GM23338 (cell line): Measurements from ENCODE around the gene LUZP2. TPM values are rescaled to one million over a fixed set of nuclear protein-coding genes. Genes with fewer than 3 reads are reported as not detected.

Experiments
- ATAC-seq: fragments of 200-7000 bp; cut with Tn5 transposase; 3 replicates; pipeline ENCODE4 v1.9.1; 2020
- DNase-seq: peaks from one replicate; pipeline ENCODE4 v3.0.0-alpha.2; 2015; ENCODE audit warnings: low spot score
- H2AFZ ChIP-seq: fragments of 200-600 bp; sonication (generic); 2 replicates; pipeline ENCODE4 v1.8.0; 2016; ENCODE audit warnings: antibody characterized with exemption, mild to moderate bottlenecking, moderate library complexity
- H3F3A ChIP-seq: fragments of 200-600 bp; sonication (generic); replicated peaks from 2 replicates; pipeline ENCODE4 v1.8.0; 2017; ENCODE audit warnings: antibody characterized with exemption, mixed run types, low read depth
- H3K27ac ChIP-seq: fragments of 200-600 bp; sonication (generic); 2 replicates; pipeline ENCODE4 v1.6.1; 2016; ENCODE audit warnings: low read depth
- H3K27me3 ChIP-seq: fragments of 200-600 bp; sonication (generic); 2 replicates; pipeline ENCODE4 v1.8.0; 2016; ENCODE audit warnings: mild to moderate bottlenecking, mixed run types, moderate library complexity; ENCODE audit not compliant: insufficient read depth
- H3K36me3 ChIP-seq: fragments of 200-600 bp; sonication (generic); 2 replicates; pipeline ENCODE4 v1.8.0; 2016; ENCODE audit warnings: mild to moderate bottlenecking; ENCODE audit not compliant: insufficient read depth
- H3K4me1 ChIP-seq: fragments of 200-600 bp; sonication (generic); 2 replicates; pipeline ENCODE4 v1.8.0; 2016; ENCODE audit warnings: mild to moderate bottlenecking, moderate library complexity; ENCODE audit not compliant: insufficient read depth
- H3K4me2 ChIP-seq: fragments of 200-600 bp; sonication (generic); 2 replicates; pipeline ENCODE4 v1.7.1; 2017; ENCODE audit warnings: mixed run types
- H3K4me3 ChIP-seq: fragments of 200-600 bp; sonication (generic); 2 replicates; pipeline ENCODE4 v1.6.1; 2016; ENCODE audit warnings: mixed run types
- H3K79me2 ChIP-seq: fragments of 200-600 bp; sonication (generic); replicated peaks from 2 replicates; pipeline ENCODE4 v1.8.0; 2017; ENCODE audit warnings: mild to moderate bottlenecking; ENCODE audit not compliant: insufficient read depth
- H3K9me2 ChIP-seq: fragments of 200-600 bp; sonication (generic); 2 replicates; pipeline ENCODE4 v1.8.0; 2017; ENCODE audit not compliant: insufficient read depth
- H4K20me1 ChIP-seq: fragments of 200-600 bp; sonication (generic); replicated peaks from 2 replicates; pipeline ENCODE4 v1.8.0; 2017; ENCODE audit warnings: mild to moderate bottlenecking; ENCODE audit not compliant: insufficient read depth
- H3K27ac Mint-ChIP-seq: 2 replicates; pipeline ENCODE4 v1.8.0; 2020; ENCODE audit warnings: inconsistent platforms, mild to moderate bottlenecking, moderate library complexity, mixed read lengths
- H3K27me3 Mint-ChIP-seq: 3 replicates; pipeline ENCODE4 v1.8.0; 2022; ENCODE audit warnings: low read depth, mild to moderate bottlenecking, moderate library complexity, mixed read lengths, inconsistent platforms; ENCODE audit not compliant: insufficient read depth, poor library complexity
- H3K36me3 Mint-ChIP-seq: 3 replicates; pipeline ENCODE4 v1.8.0; 2021; ENCODE audit warnings: low read depth, mild to moderate bottlenecking, inconsistent platforms, moderate library complexity, mixed read lengths
- H3K4me1 Mint-ChIP-seq: 3 replicates; pipeline ENCODE4 v1.8.0; 2020; ENCODE audit warnings: mild to moderate bottlenecking, inconsistent platforms, mixed read lengths
- H3K4me3 Mint-ChIP-seq: 3 replicates; pipeline ENCODE4 v1.8.0; 2021; ENCODE audit warnings: moderate library complexity, mild to moderate bottlenecking, inconsistent platforms, mixed read lengths
- H3K9me3 Mint-ChIP-seq: 3 replicates; pipeline ENCODE4 v1.8.0; 2020; ENCODE audit warnings: moderate library complexity, mild to moderate bottlenecking, inconsistent platforms, mixed read lengths
- CREB1 ChIP-seq: fragments of 250-450 bp; sonication (Bioruptor Pico); IDR thresholded peaks from 2 replicates; pipeline ENCODE4 v1.5.0; 2020; ENCODE audit warnings: low read depth, mild to moderate bottlenecking, moderate library complexity
- CTCF ChIP-seq, 2 experiments: fragments of 200-600 bp in 1 of 2; sonication (generic) in 1 of 2; conservative IDR thresholded peaks; 2 replicates each; pipeline versions ENCODE4 v1.5.1 to v1.6.1; 2016 to 2017; ENCODE audit warnings: antibody characterized with exemption in 2 of 2, low read depth in 2 of 2, mild to moderate bottlenecking in 2 of 2, moderate library complexity in 1 of 2
- ETS1 ChIP-seq: IDR thresholded peaks from 2 replicates; pipeline ENCODE4 v1.6.1; 2016; ENCODE audit warnings: antibody characterized with exemption
- EZH2 ChIP-seq: fragments of 200-600 bp; sonication (generic); IDR thresholded peaks from one replicate; pipeline ENCODE4 v1.8.0; 2017; ENCODE audit warnings: antibody characterized with exemption, mild to moderate bottlenecking, low read depth; ENCODE audit not compliant: unreplicated experiment
- EZH2phosphoT487 ChIP-seq: fragments of 200-600 bp; sonication (generic); IDR thresholded peaks from one replicate; pipeline ENCODE4 v1.8.1; 2018; ENCODE audit warnings: antibody characterized with exemption; ENCODE audit not compliant: unreplicated experiment
- JUNB ChIP-seq: IDR thresholded peaks from one replicate; pipeline ENCODE4 v1.6.1; 2016; ENCODE audit warnings: antibody characterized with exemption; ENCODE audit not compliant: unreplicated experiment
- NANOG ChIP-seq: IDR thresholded peaks from 2 replicates; pipeline ENCODE4 v1.6.1; 2016; ENCODE audit warnings: antibody characterized with exemption, borderline replicate concordance
- POLR2AphosphoS5 ChIP-seq: IDR thresholded peaks from 2 replicates; pipeline ENCODE4 v1.6.1; 2016; ENCODE audit warnings: antibody characterized with exemption, low read depth
- REST ChIP-seq: IDR thresholded peaks from one replicate; pipeline ENCODE4 v1.6.1; 2018; ENCODE audit warnings: antibody characterized with exemption; ENCODE audit not compliant: unreplicated experiment
- STAT1 ChIP-seq: IDR thresholded peaks from one replicate; pipeline ENCODE4 v1.6.1; 2016; ENCODE audit warnings: antibody characterized with exemption; ENCODE audit not compliant: unreplicated experiment
- ZNF114 ChIP-seq: fragments of 250-450 bp; sonication (Bioruptor Pico); IDR thresholded peaks from 2 replicates; pipeline ENCODE4 v1.5.0; 2020; ENCODE audit warnings: mild to moderate bottlenecking, moderate library complexity
- ZNF331 ChIP-seq: fragments of 250-450 bp; sonication (Bioruptor Pico); IDR thresholded peaks from 2 replicates; pipeline ENCODE4 v1.5.0; 2020; ENCODE audit warnings: low read depth, mild to moderate bottlenecking, moderate library complexity
- ZNF462 ChIP-seq: fragments of 250-450 bp; sonication (Bioruptor Pico); IDR thresholded peaks from 2 replicates; pipeline ENCODE4 v1.5.0; 2020; ENCODE audit warnings: mild to moderate bottlenecking, moderate library complexity
- polyA plus RNA-seq: library from polyadenylated mRNA; unstranded; fragments of >200 nt; fragmentation: Nextera tagmentation; extraction: Ambion mirVana; gene quantifications from 2 replicates; pipeline ENCODE4 v1.2.1, GENCODE V29; 2016
- total RNA-seq: library from RNA; depleted of rRNA; stranded (reverse); fragments of >200 nt; shearing (Covaris generic); gene quantifications from 2 replicates; pipeline ENCODE4 v1.2.3, GENCODE V29; 2014

The LUZP2 gene
- total and polyA plus RNA-seq, 2 experiments from 2014 or later, result 2.0 to 9.2 TPM

GRCh38 chr11:24651873-24652272 is 155.0 kb downstream of the LUZP2 start:
- Histone ChIP-seq H3K79me2 (no peaks in the 10 kb centered on the region), H3K4me3 (no peak overlapping the region)

More at GRCh38 chr11:24651873-24652272, 155.0 kb downstream of the LUZP2 start:
- no peaks in the 10 kb centered on the region for H3K27me3 ChIP-seq
- DNase-seq (no peak), ATAC-seq (no peak)
- H2AFZ ChIP-seq, result no peak overlapping the region
- peaks cover 3% of the 10 kb centered on the region; the same call in 2 of the 3 replicates for H3K4me1 Mint-ChIP-seq
- no peaks in the 10 kb centered on the region for H3K9me2 ChIP-seq
- H3K4me3 Mint-ChIP-seq, result no peak overlapping the region
- no peaks in the 10 kb centered on the region for H3K36me3 Mint-ChIP-seq
- H3K4me2 ChIP-seq, result no peak overlapping the region
- no peaks in the 10 kb centered on the region for H3K27me3 Mint-ChIP-seq
- H3K4me1 ChIP-seq, result no peaks in the 10 kb centered on the region
- H3K36me3 ChIP-seq, result no peaks in the 10 kb centered on the region
- TF ChIP-seq ZNF331 (CRISPR knock-in tag) (no peak), ZNF462 (CRISPR knock-in tag) (no peak), CTCF (conservative IDR thresholded peaks at IDR 0.05; ENCODE audit: low read depth in 2 of 2) (no peak), ZNF114 (CRISPR knock-in tag) (no peak), POLR2AphosphoS5 (no peak), ETS1 (no peak), REST (no peak), STAT1 (no peak), JUNB (no peak), EZH2 (no peak), CREB1 (CRISPR knock-in tag) (no peak), NANOG (no peak), EZH2phosphoT487 (no peak)
- no peak overlapping the region for H3K27ac Mint-ChIP-seq
- no peaks in the 10 kb centered on the region for H3K9me3 Mint-ChIP-seq
- H3K27ac ChIP-seq, result no peak overlapping the region
- no peaks in the 10 kb centered on the region for H4K20me1 ChIP-seq
- H3F3A ChIP-seq, result no peaks in the 10 kb centered on the region
